Body of pancreas (tissue), 4 donors: ENCODE measurements around the gene GAB2.

Source experiments
- CTCF ChIP-seq, 7 experiments: fragments of 450-650 bp in 4 of 7; fragments of 200-600 bp in 3 of 7; sonication (generic) in 3 of 7; IDR thresholded peaks; one replicate each; pipeline ENCODE4 v1.5.1; 2016 to 2019; ENCODE audit warnings: antibody characterized with exemption in 7 of 7
- POLR2A ChIP-seq, 3 donors: fragments of 450-650 bp; IDR thresholded peaks; one replicate each; pipeline ENCODE4 v1.6.1; 2016; ENCODE audit warnings: antibody characterized with exemption in 3 of 3, mild to moderate bottlenecking in 2 of 3

GRCh38 chr11:78199653-78200015, 218.0 kb downstream of the GAB2 start:
- no peak for TF ChIP-seq CTCF (IDR thresholded peaks at IDR 0.05)
- no peak for TF ChIP-seq POLR2A (IDR thresholded peaks at IDR 0.05)
